Hepatocyte (in vitro differentiated cells): ENCODE results near the gene SLC34A3. TPM values are rescaled to one million over a fixed set of nuclear protein-coding genes. Genes with fewer than 3 reads are reported as not detected.

Experiments used
- DNase-seq: peaks from one replicate; pipeline ENCODE4 v3.0.0-alpha.2; 2016; ENCODE audit warnings: low spot score
- H2AFZ ChIP-seq: fragments of 200-600 bp; sonication (generic); 2 replicates; pipeline ENCODE4 v1.6.0; 2016; ENCODE audit warnings: antibody characterized with exemption, mild to moderate bottlenecking
- H3K27ac ChIP-seq: fragments of 200-600 bp; sonication (generic); 2 replicates; pipeline ENCODE4 v1.5.1; 2016; ENCODE audit warnings: mild to moderate bottlenecking
- H3K27me3 ChIP-seq: fragments of 200-600 bp; sonication (generic); 2 replicates; pipeline ENCODE4 v1.6.1; 2016
- H3K36me3 ChIP-seq: fragments of 200-600 bp; sonication (generic); replicated peaks from 2 replicates; pipeline ENCODE4 v1.5.1; 2016; ENCODE audit warnings: low read depth; ENCODE audit not compliant: insufficient read depth
- H3K4me1 ChIP-seq: fragments of 200-600 bp; sonication (generic); 2 replicates; pipeline ENCODE4 v1.5.1; 2016; ENCODE audit warnings: mild to moderate bottlenecking, moderate library complexity; ENCODE audit not compliant: insufficient read depth
- H3K4me2 ChIP-seq: fragments of 200-600 bp; sonication (generic); 2 replicates; pipeline ENCODE4 v1.6.0; 2016
- H3K4me3 ChIP-seq: fragments of 200-600 bp; sonication (generic); 2 replicates; pipeline ENCODE4 v1.5.1; 2016; ENCODE audit warnings: mild to moderate bottlenecking
- H3K79me2 ChIP-seq: fragments of 200-600 bp; sonication (generic); 2 replicates; pipeline ENCODE4 v1.6.0; 2017; ENCODE audit warnings: mild to moderate bottlenecking
- H3K9me2 ChIP-seq: fragments of 200-600 bp; sonication (generic); replicated peaks from 2 replicates; pipeline ENCODE4 v1.6.0; 2017; ENCODE audit warnings: mild to moderate bottlenecking; ENCODE audit not compliant: insufficient read depth
- H3K9me3 ChIP-seq: fragments of 200-600 bp; sonication (generic); 2 replicates; pipeline ENCODE4 v1.5.1; 2016; ENCODE audit warnings: low read depth, mild to moderate bottlenecking
- H4K20me1 ChIP-seq: fragments of 200-600 bp; sonication (generic); 2 replicates; pipeline ENCODE4 v1.6.0; 2016; ENCODE audit warnings: mild to moderate bottlenecking; ENCODE audit not compliant: insufficient read depth, poor library complexity, severe bottlenecking
- CTCF ChIP-seq: fragments of 200-600 bp; sonication (generic); IDR thresholded peaks from 2 replicates; pipeline ENCODE4 v1.5.1; 2016; ENCODE audit warnings: antibody characterized with exemption, mild to moderate bottlenecking; ENCODE audit not compliant: poor library complexity
- EZH2 ChIP-seq: fragments of 200-600 bp; sonication (generic); IDR thresholded peaks from 2 replicates; pipeline ENCODE4 v1.6.1; 2016; ENCODE audit warnings: antibody characterized with exemption, mild to moderate bottlenecking, borderline replicate concordance
- EZH2phosphoT487 ChIP-seq: fragments of 200-600 bp; sonication (generic); IDR thresholded peaks from one replicate; pipeline ENCODE4 v1.6.1; 2018; ENCODE audit warnings: antibody characterized with exemption, mild to moderate bottlenecking, low read depth, moderate library complexity; ENCODE audit not compliant: unreplicated experiment, severe bottlenecking
- WGBS: methylation state at CpG from one replicate; pipeline ENCODE4 v1.1.6; 2016; ENCODE audit warnings: low lambda C conversion rate; ENCODE audit errors: missing lambda C conversion rate; 5-methylcytosine and 5-hydroxymethylcytosine counted together
- polyA plus RNA-seq: library from polyadenylated mRNA; unstranded; fragments of >200 nt; fragmentation: Nextera tagmentation; extraction: Ambion mirVana; gene quantifications from 2 replicates; pipeline ENCODE4 v1.2.1, GENCODE V29; 2016
- total RNA-seq: library from RNA; depleted of rRNA; stranded (reverse); fragments of >200 nt; gene quantifications from 2 replicates; pipeline ENCODE4 v1.2.3, GENCODE V29; 2014

SLC34A3 gene
- total and polyA plus RNA-seq, 2 experiments from 2014 or later, result 2.7 to 4.7 TPM

GRCh38 chr9:137219757-137220316 is 10.9 kb upstream of the SLC34A3 start:
- Histone ChIP-seq H3K4me2 (no peak overlapping the region), H3K27ac (peak overlapping the region; percentile 82), H3K4me1 (peaks cover 34% of the 10 kb centered on the region), H3K79me2 (no peaks in the 10 kb centered on the region), H3K9me2 (no peaks in the 10 kb centered on the region), H3K27me3 (no peaks in the 10 kb centered on the region), H3K4me3 (no peak overlapping the region), H3K9me3 (no peaks in the 10 kb centered on the region), H4K20me1 (no peaks in the 10 kb centered on the region), H3K36me3 (no peaks in the 10 kb centered on the region), H2AFZ (no peak overlapping the region)
- no peak for DNase-seq
- TF ChIP-seq EZH2phosphoT487 (no peak), EZH2 (no peak), CTCF (no peak)
- 96% methylated on average over 10 of the region's 10 CpGs for whole genome bisulfite sequencing

- H3K9me2 ChIP-seq, result no peaks in the 10 kb centered on the region
- H3K4me1 ChIP-seq, result peaks cover 34% of the 10 kb centered on the region
- H3K4me3 ChIP-seq, result no peak overlapping the region
- H2AFZ ChIP-seq, result no peak overlapping the region
- H4K20me1 ChIP-seq, result no peaks in the 10 kb centered on the region
- H3K9me3 ChIP-seq, result no peaks in the 10 kb centered on the region
- no peaks in the 10 kb centered on the region for H3K79me2 ChIP-seq
- no peaks in the 10 kb centered on the region for H3K27me3 ChIP-seq
- no peak overlapping the region for H3K27ac ChIP-seq
- H3K36me3 ChIP-seq, result no peaks in the 10 kb centered on the region
- H3K4me2 ChIP-seq, result no peak overlapping the region
- DNase-seq, result no peak
- TF ChIP-seq EZH2 (no peak), CTCF (no peak), EZH2phosphoT487 (no peak)
- 93% methylated on average over 47 of the region's 52 CpGs for WGBS
Observed at GRCh38 chr9:137220317-137221094, 10.2 kb upstream of the SLC34A3 start.

GRCh38 chr9:137221095-137221505 is 9.6 kb upstream of the SLC34A3 start:
- 91% methylated on average over 6 of the region's 14 CpGs for WGBS
- Histone ChIP-seq H3K79me2 (no peaks in the 10 kb centered on the region), H3K4me2 (peak overlapping the region; percentile 93), H4K20me1 (no peaks in the 10 kb centered on the region), H3K27ac (no peak overlapping the region), H3K27me3 (no peaks in the 10 kb centered on the region), H3K9me2 (no peaks in the 10 kb centered on the region), H3K36me3 (no peaks in the 10 kb centered on the region), H3K4me1 (peaks cover 34% of the 10 kb centered on the region), H2AFZ (no peak overlapping the region), H3K4me3 (no peak overlapping the region), H3K9me3 (no peaks in the 10 kb centered on the region)
- no peak for DNase-seq
- TF ChIP-seq CTCF, result no peak
- TF ChIP-seq EZH2, result no peak
- no peak for TF ChIP-seq EZH2phosphoT487
